Measurements from ENCODE around the gene GPAM.
"Not testable (repeated sequence)": the region's sequence is repeated elsewhere in the genome, so short reads cannot be mapped to it uniquely, and the experiment has no call there.

Gene GPAM

DNA sequence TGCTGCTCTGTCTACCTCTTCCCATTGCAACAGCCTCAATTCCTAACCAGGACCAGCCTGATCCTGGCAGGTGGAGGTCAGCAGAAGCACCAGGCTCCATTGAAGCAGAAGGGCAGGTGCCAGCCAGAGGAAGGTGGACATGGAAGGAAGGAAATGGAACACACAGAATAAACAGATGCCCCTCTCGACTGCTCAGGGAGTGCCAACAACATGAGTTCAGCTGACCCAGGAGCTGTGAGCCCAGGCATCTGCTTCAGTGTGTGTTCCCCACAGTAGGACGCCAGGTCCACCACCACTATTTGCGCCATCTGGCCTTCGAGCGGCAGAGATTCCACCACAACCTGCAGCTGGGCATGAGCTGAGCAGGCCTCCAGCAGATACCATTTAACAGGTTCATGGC, 56.7 kb downstream of the GPAM start:
- no peak for DNase-seq

DNA sequence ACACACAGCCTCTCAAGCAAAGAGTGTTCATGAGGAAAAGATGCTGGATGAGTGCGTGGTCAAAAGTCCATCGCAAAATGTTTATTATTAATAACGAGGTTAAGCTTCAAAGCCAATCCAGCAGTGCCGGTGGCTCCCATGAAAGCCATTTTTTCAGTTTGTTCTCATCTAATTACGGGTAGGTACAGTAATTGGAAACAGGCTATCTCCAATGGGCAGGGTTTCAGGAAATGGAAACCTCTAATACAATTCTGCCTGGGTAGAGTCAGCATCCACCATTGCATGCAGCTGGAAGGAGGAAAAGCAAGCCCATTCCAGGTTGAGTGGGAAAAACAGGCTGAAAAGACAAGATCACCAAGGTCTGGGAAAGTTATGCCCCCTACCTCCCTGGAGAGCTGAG, 57.4 kb downstream of the GPAM start:
- DNase-seq, result no peak

DNA sequence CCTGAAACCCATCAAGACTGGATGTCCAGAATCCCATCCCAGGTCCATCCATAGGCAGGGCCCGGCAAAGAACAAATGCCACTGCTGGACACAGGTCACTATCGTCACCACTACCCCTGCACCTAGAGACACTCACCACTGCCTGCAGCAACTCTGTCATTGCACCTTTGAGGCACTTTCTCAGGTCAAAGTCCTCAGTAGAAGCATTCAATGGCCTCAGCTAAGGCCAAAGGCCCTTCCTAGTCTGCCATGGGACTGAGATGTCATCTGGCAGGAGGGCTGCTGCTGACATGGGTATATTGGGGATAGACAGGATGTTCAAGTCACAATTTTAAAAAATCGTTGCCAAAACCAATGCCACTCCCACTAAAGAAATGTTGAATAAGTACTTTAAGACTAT, 58.7 kb downstream of the GPAM start:
- DNase-seq, result no peak

DNA sequence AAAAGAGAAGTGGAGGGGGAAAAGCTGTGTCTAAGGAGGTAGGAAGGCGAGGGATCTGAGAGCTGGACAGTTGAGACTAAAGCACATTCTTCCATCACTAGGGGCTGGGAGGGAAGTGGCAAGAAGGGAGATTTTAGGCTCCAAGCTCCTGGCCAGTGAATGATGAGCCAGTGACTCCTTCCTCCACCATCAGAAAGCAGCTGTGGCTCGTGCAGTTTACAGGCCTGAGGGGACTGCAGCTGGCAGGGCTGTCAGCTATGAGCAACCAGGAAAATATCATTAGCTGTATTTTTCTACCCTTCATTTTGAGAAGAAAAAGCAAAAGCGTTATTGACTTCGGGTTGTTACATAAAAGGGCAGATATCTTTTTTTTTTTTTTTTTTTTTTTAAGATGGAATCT, 60.7 kb downstream of the GPAM start:
- DNase-seq, result no peak

DNA sequence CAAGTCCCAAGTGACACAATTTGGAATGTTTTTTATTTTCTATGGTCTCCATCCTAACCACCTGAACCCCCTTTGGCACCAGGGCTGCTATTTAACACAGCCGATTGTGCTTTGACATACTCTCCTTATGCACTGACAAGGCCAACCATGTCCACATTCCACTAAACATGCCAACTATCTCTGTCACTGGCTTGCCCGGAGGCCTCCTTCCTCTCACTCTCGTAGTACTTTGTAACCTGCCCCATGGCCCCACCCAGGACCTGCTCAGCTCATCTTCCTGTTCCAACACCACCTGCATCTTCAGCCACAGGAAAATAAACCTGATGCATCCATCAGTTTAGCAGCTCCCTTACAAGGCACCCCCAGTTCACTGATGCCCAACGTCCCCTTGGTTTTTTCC, 63.1 kb downstream of the GPAM start:
- DNase-seq, result no peak

DNA sequence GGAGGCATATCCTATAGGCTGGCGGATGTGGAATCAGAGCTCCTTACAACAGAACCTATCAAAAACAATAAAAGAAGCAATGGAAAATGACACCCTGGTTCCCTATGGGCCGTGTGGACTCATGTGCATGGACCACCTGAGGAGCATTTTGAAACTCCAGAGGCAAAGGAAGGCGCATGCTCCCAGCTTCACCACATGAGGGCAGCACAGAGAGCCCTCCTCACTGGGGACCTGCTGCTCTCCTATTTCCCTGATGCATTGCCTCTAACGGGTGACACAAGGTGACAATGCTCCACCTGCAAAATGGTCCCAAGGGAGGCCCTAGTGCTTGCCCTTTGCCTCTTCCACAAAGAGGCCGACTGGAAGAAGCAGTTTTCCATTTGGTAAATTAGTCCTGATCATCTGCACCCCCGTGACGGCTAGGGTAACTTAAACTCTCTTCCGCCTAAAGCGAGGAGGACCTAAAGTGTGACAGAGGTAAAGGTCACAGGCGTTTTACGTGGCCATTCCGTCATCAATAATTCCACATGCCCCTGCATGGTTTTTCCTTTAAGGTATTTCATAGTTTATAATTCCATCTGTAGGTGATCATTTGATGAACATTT, 67.7 kb downstream of the GPAM start:
- DNase-seq, result no peak

DNA sequence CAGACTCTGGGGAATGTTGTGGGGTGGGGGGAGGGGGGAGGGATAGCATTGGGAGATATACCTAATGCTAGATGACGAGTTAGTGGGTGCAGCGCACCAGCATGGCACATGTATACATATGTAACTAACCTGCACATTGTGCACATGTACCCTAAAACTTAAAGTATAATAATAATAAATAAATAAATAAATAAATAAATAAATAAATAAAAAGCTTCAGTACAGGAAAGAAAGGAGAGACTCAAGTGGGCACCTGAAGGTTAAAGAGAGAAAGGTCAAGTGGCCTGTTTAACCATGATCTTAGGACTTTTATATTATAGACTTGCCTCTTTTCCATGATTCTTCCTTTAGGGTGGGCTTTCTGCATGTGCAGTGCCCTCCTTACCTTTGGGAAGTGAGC, 73.8 kb downstream of the GPAM start:
- DNase-seq, result not testable (repeated sequence)
